BLaER1 (cell line): ENCODE results near the gene PCSK6.

Experiments
- H3K27ac ChIP-seq: shearing (Covaris generic); formaldehyde crosslinking; 2 replicates; pipeline ENCODE4 v1.8.1; 2022
- H3K27me3 ChIP-seq: shearing (Covaris generic); formaldehyde crosslinking; 2 replicates; pipeline ENCODE4 v1.8.1; 2022
- H3K36me3 ChIP-seq: shearing (Covaris generic); formaldehyde crosslinking; 2 replicates; pipeline ENCODE4 v1.8.1; 2022
- H3K4me1 ChIP-seq: shearing (Covaris generic); formaldehyde crosslinking; 2 replicates; pipeline ENCODE4 v1.8.1; 2022
- H3K4me2 ChIP-seq: shearing (Covaris generic); formaldehyde crosslinking; 2 replicates; pipeline ENCODE4 v1.8.1; 2022
- H3K4me3 ChIP-seq: shearing (Covaris generic); formaldehyde crosslinking; 2 replicates; pipeline ENCODE4 v1.8.1; 2022
- H3K9ac ChIP-seq: shearing (Covaris generic); formaldehyde crosslinking; 2 replicates; pipeline ENCODE4 v1.8.1; 2022
- H3K9me3 ChIP-seq: shearing (Covaris generic); formaldehyde crosslinking; 2 replicates; pipeline ENCODE4 v1.8.1; 2022
- H4K20me1 ChIP-seq: shearing (Covaris generic); formaldehyde crosslinking; 2 replicates; pipeline ENCODE4 v1.8.1; 2022
- Cebpa-rat ChIP-seq: shearing (Covaris generic); IDR thresholded peaks from 2 replicates; pipeline ENCODE4 v1.8.1; 2022

PCSK6 gene

GRCh38 chr15:101500865-101501551 lies 11.5 kb upstream of the PCSK6 start:
- Histone ChIP-seq H3K4me1 (peaks cover 88% of the 10 kb centered on the region), H3K4me3 (no peak overlapping the region; the same call in 1 of the 2 replicates), H3K9me3 (no peaks in the 10 kb centered on the region), H3K9ac (no peak overlapping the region; the same call in 1 of the 2 replicates), H3K27me3 (no peaks in the 10 kb centered on the region), H3K36me3 (no peaks in the 10 kb centered on the region), H3K4me2 (peak overlapping the region; percentile 86), H3K27ac (peak overlapping the region; percentile 20; the same call in 1 of the 2 replicates), H4K20me1 (no peaks in the 10 kb centered on the region)
- no peak for TF ChIP-seq Cebpa-rat

GRCh38 chr15:101499863-101500713 lies 10.6 kb upstream of the PCSK6 start:
- H3K9ac ChIP-seq = no peak overlapping the region; the same call in 1 of the 2 replicates
- peak overlapping the region; percentile 86 for H3K4me2 ChIP-seq
- H3K9me3 ChIP-seq = no peaks in the 10 kb centered on the region
- H4K20me1 ChIP-seq = no peaks in the 10 kb centered on the region
- TF ChIP-seq Cebpa-rat = no peak
- H3K27ac ChIP-seq = peak overlapping the region; percentile 54; the same call in 1 of the 2 replicates
- no peaks in the 10 kb centered on the region for H3K36me3 ChIP-seq
- H3K27me3 ChIP-seq = no peaks in the 10 kb centered on the region
- no peak overlapping the region for H3K4me3 ChIP-seq
- peaks cover 88% of the 10 kb centered on the region for H3K4me1 ChIP-seq

- no peaks in the 10 kb centered on the region for H4K20me1 ChIP-seq
- H3K4me2 ChIP-seq = peak overlapping the region; percentile 86
- H3K4me3 ChIP-seq = no peak overlapping the region
- H3K36me3 ChIP-seq = no peaks in the 10 kb centered on the region
- no peaks in the 10 kb centered on the region for H3K9me3 ChIP-seq
- TF ChIP-seq Cebpa-rat = no peak
- peak overlapping the region; percentile 54 for H3K27ac ChIP-seq
- no peaks in the 10 kb centered on the region for H3K27me3 ChIP-seq
- peaks cover 89% of the 10 kb centered on the region for H3K4me1 ChIP-seq
- peak overlapping the region; percentile 34; the same call in 1 of the 2 replicates for H3K9ac ChIP-seq
Observed at GRCh38 chr15:101498717-101499480, 9.4 kb upstream of the PCSK6 start.

- H3K4me1 ChIP-seq = peaks cover 89% of the 10 kb centered on the region
- H3K27me3 ChIP-seq = no peaks in the 10 kb centered on the region
- no peaks in the 10 kb centered on the region for H3K9me3 ChIP-seq
- H3K4me2 ChIP-seq = peak overlapping the region; percentile 86
- peak overlapping the region; percentile 54 for H3K27ac ChIP-seq
- TF ChIP-seq Cebpa-rat = no peak
- no peaks in the 10 kb centered on the region for H4K20me1 ChIP-seq
- H3K36me3 ChIP-seq = no peaks in the 10 kb centered on the region
- H3K4me3 ChIP-seq = no peak overlapping the region
- peak overlapping the region; percentile 34; the same call in 1 of the 2 replicates for H3K9ac ChIP-seq
Observed at GRCh38 chr15:101498076-101498716, 8.7 kb upstream of the PCSK6 start.

GRCh38 chr15:101497484-101498034 lies 8.1 kb upstream of the PCSK6 start:
- no peak overlapping the region for H3K27ac ChIP-seq
- no peak overlapping the region for H3K4me3 ChIP-seq
- H3K9ac ChIP-seq = no peak overlapping the region
- H3K36me3 ChIP-seq = no peaks in the 10 kb centered on the region
- H3K4me1 ChIP-seq = peaks cover 90% of the 10 kb centered on the region
- no peak for TF ChIP-seq Cebpa-rat
- H3K9me3 ChIP-seq = no peaks in the 10 kb centered on the region
- no peaks in the 10 kb centered on the region for H3K27me3 ChIP-seq
- peak overlapping the region; percentile 86 for H3K4me2 ChIP-seq
- no peaks in the 10 kb centered on the region for H4K20me1 ChIP-seq

- TF ChIP-seq Cebpa-rat = no peak
- no peak overlapping the region for H3K9ac ChIP-seq
Observed at GRCh38 chr15:101497017-101497416, 7.5 kb upstream of the PCSK6 start.

GRCh38 chr15:101496198-101496986 lies 6.9 kb upstream of the PCSK6 start:
- Histone ChIP-seq H3K27ac (peak overlapping the region; percentile 68), H3K4me3 (peak overlapping the region; percentile 48), H4K20me1 (no peaks in the 10 kb centered on the region), H3K4me2 (peak overlapping the region; percentile 86), H3K9ac (peak overlapping the region; percentile 31; the same call in 1 of the 2 replicates), H3K27me3 (no peaks in the 10 kb centered on the region), H3K4me1 (peaks cover 79% of the 10 kb centered on the region), H3K36me3 (no peaks in the 10 kb centered on the region), H3K9me3 (no peaks in the 10 kb centered on the region)
- TF ChIP-seq Cebpa-rat = no peak

More at GRCh38 chr15:101497017-101497416, 7.5 kb upstream of the PCSK6 start:
- Histone ChIP-seq H3K27ac (peak overlapping the region; percentile 68), H3K9me3 (no peaks in the 10 kb centered on the region), H3K36me3 (no peaks in the 10 kb centered on the region), H3K4me1 (peaks cover 85% of the 10 kb centered on the region), H4K20me1 (no peaks in the 10 kb centered on the region), H3K4me3 (peak overlapping the region; percentile 48), H3K27me3 (no peaks in the 10 kb centered on the region), H3K4me2 (peak overlapping the region; percentile 86)
